OCI-LY7 (cell line): ENCODE measurements around the gene BFSP2. TPM values are rescaled to one million over a fixed set of nuclear protein-coding genes. Genes with fewer than 3 reads are reported as not detected.

Experiments
- BruUV-seq: library from RNA; stranded (reverse); fragments of 400-500 nt; replicated peaks from 2 replicates; lab custom pipeline; 2021; lab: Mats Ljungman, UMichigan
- CTCF ChIA-PET: fragments of 300-600 bp; sonication (Branson Sonifier 250); formaldehyde crosslinking; loops from one replicate; lab custom pipeline; 2022; ENCODE audit warnings: antibody characterized with exemption; ENCODE audit not compliant: unreplicated experiment; lab: Charles Lee
- POLR2A ChIA-PET: fragments of 300-600 bp; sonication (Branson Sonifier 250); formaldehyde crosslinking; loops from one replicate; lab custom pipeline; 2022; ENCODE audit warnings: antibody characterized with exemption; lab: Charles Lee
- DNase-seq: peaks from one replicate; pipeline ENCODE4 v3.0.0-alpha.2; 2015; ENCODE audit warnings: low spot score
- H2AFZ ChIP-seq: fragments of 200-600 bp; sonication (generic), shearing (Covaris generic); 2 replicates; pipeline ENCODE4 v1.6.1; 2014; ENCODE audit warnings: mild to moderate bottlenecking, antibody characterized with exemption, low read length, moderate library complexity
- H3K27ac ChIP-seq: fragments of 200-600 bp; sonication (generic); 2 replicates; pipeline ENCODE4 v1.5.1; 2014; ENCODE audit warnings: mixed run types, low read depth, mild to moderate bottlenecking, moderate library complexity, low read length, inconsistent platforms; ENCODE audit not compliant: poor library complexity, severe bottlenecking
- H3K36me3 ChIP-seq: fragments of 200-600 bp; sonication (generic); 2 replicates; pipeline ENCODE4 v1.6.1; 2014; ENCODE audit warnings: mild to moderate bottlenecking, antibody characterized with exemption, low read length, moderate library complexity, mixed read lengths; ENCODE audit not compliant: insufficient read depth
- H3K4me1 ChIP-seq: fragments of 200-600 bp; sonication (generic); 2 replicates; pipeline ENCODE4 v1.5.1; 2014; ENCODE audit warnings: mild to moderate bottlenecking, low read length; ENCODE audit not compliant: insufficient read depth, poor library complexity, severe bottlenecking
- H3K4me2 ChIP-seq: fragments of 200-600 bp; sonication (generic); 2 replicates; pipeline ENCODE4 v1.6.1; 2014; ENCODE audit warnings: mild to moderate bottlenecking, low read length
- H3K4me3 ChIP-seq: fragments of 200-600 bp; sonication (generic); 2 replicates; pipeline ENCODE4 v1.5.1; 2014; ENCODE audit warnings: mild to moderate bottlenecking, low read depth, low read length; ENCODE audit not compliant: poor library complexity, severe bottlenecking
- H3K79me2 ChIP-seq: fragments of 200-600 bp; sonication (generic); 2 replicates; pipeline ENCODE4 v1.6.1; 2016; ENCODE audit warnings: low read depth, mild to moderate bottlenecking, low read length, moderate library complexity, mixed read lengths; ENCODE audit not compliant: insufficient read depth
- H3K9me2 ChIP-seq: fragments of 200-600 bp; sonication (generic); 2 replicates; pipeline ENCODE4 v1.6.1; 2016; ENCODE audit warnings: mild to moderate bottlenecking, low read length, mixed read lengths; ENCODE audit not compliant: insufficient read depth
- H3K9me3 ChIP-seq: fragments of 200-600 bp; sonication (generic); 2 replicates; pipeline ENCODE4 v1.6.1; 2014; ENCODE audit warnings: mild to moderate bottlenecking, mixed run types, low read length, mixed read lengths
- H4K20me1 ChIP-seq: fragments of 200-600 bp; sonication (generic); 2 replicates; pipeline ENCODE4 v1.6.1; 2014; ENCODE audit warnings: mild to moderate bottlenecking, antibody characterized with exemption, low read length, moderate library complexity, mixed read lengths; ENCODE audit not compliant: insufficient read depth
- CTCF ChIP-seq: fragments of 200-600 bp; sonication (generic); conservative IDR thresholded peaks from 2 replicates; pipeline ENCODE4 v1.5.1; 2014; ENCODE audit warnings: mild to moderate bottlenecking, antibody characterized with exemption, low read length, moderate library complexity, mixed read lengths
- EZH2phosphoT487 ChIP-seq: fragments of 200-600 bp; sonication (generic); IDR thresholded peaks from 2 replicates; pipeline ENCODE4 v1.6.1; 2018; ENCODE audit warnings: low read depth, borderline replicate concordance, mild to moderate bottlenecking, mixed run types, antibody characterized with exemption, low read length, moderate library complexity, mixed read lengths
- intact Hi-C: fragments of 100-400 bp; cut with micrococcal nuclease; formaldehyde crosslinking; loops from one replicate; pipeline ENCODE4 v1.10.0; 2022; ENCODE audit not compliant: unreplicated experiment
- total RNA-seq, 2 experiments: library from RNA; depleted of rRNA in 1 of 2; stranded (reverse); fragments of >200 nt in 1 of 2; shearing (Covaris generic) in 1 of 2; gene quantifications; 2 replicates each; pipeline ENCODE4 v1.2.3, GENCODE V29; 2014 to 2022

BFSP2 gene
- total RNA-seq, 2 experiments from 2014 or later: 11.7 to 25.1 TPM

DNA sequence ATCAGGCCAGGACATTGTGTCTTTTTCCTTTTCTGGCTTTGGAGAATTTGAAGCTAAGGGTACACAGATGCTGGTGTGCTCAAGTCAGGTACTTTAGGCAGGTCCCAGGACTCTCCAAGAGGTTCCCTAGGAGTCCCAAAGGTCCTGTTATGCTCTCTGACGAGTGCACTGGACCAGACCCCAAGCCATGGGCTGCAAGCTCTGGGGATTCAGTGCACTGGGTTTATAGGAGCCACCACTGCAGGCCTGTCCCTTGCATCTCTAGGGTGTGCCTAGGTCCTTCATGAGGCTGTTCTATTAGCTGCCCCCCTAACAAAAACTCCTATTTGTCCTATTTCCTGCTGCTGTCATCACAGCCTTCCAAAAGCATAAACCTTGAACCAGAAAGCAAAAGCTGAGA is 31.9 kb upstream of the BFSP2 start:
- H3K79me2 ChIP-seq: no peaks in the 10 kb centered on the region
- no peaks in the 10 kb centered on the region for H3K4me1 ChIP-seq
- H3K36me3 ChIP-seq: no peaks in the 10 kb centered on the region
- H4K20me1 ChIP-seq: no peaks in the 10 kb centered on the region
- no peaks in the 10 kb centered on the region for H3K9me3 ChIP-seq
- H2AFZ ChIP-seq: no peak overlapping the region
- no peak overlapping the region for H3K27ac ChIP-seq
- no peak overlapping the region for H3K4me3 ChIP-seq
- DNase-seq: no peak
- TF ChIP-seq CTCF (no peak), EZH2phosphoT487 (no peak)
- ChIA-PET CTCF (no interaction called here), POLR2A (interaction anchor here (0.9 kb wide), 1 partner anchor 10 kb away, joined by 3 read pairs; no protein-coding TSS in a partner anchor)
- H3K4me2 ChIP-seq: no peak overlapping the region
- H3K9me2 ChIP-seq: no peaks in the 10 kb centered on the region
- intact Hi-C loops: no loop called here
- no TSS peak for BruUV-seq

GRCh38 chr3:133368371-133369067 is 31.3 kb upstream of the BFSP2 start:
- no peaks in the 10 kb centered on the region for H3K79me2 ChIP-seq
- H4K20me1 ChIP-seq: no peaks in the 10 kb centered on the region
- intact Hi-C loops: no loop called here
- BruUV-seq: no TSS peak
- H3K9me2 ChIP-seq: no peaks in the 10 kb centered on the region
- ChIA-PET CTCF (no interaction called here), POLR2A (no interaction called here)
- H3K27ac ChIP-seq: no peak overlapping the region
- no peak for DNase-seq
- no peak overlapping the region for H2AFZ ChIP-seq
- H3K4me3 ChIP-seq: no peak overlapping the region
- H3K4me2 ChIP-seq: no peak overlapping the region
- no peaks in the 10 kb centered on the region for H3K4me1 ChIP-seq
- no peaks in the 10 kb centered on the region for H3K36me3 ChIP-seq
- TF ChIP-seq CTCF (no peak), EZH2phosphoT487 (no peak)
- H3K9me3 ChIP-seq: no peaks in the 10 kb centered on the region

GRCh38 chr3:133369068-133369440 is 30.8 kb upstream of the BFSP2 start:
- intact Hi-C loops: no loop called here
- CTCF ChIA-PET: no interaction called here
- BruUV-seq: no TSS peak

More at GRCh38 chr3:133369068-133369440, 30.8 kb upstream of the BFSP2 start:
- H3K79me2 ChIP-seq: no peaks in the 10 kb centered on the region
- H3K27ac ChIP-seq: no peak overlapping the region
- H2AFZ ChIP-seq: no peak overlapping the region
- no peaks in the 10 kb centered on the region for H3K9me2 ChIP-seq
- TF ChIP-seq CTCF: no peak
- TF ChIP-seq EZH2phosphoT487: no peak
- no peaks in the 10 kb centered on the region for H3K4me1 ChIP-seq
- H4K20me1 ChIP-seq: no peaks in the 10 kb centered on the region
- no peak overlapping the region for H3K4me2 ChIP-seq
- no peak overlapping the region for H3K4me3 ChIP-seq
- no peaks in the 10 kb centered on the region for H3K36me3 ChIP-seq
- POLR2A ChIA-PET: interaction anchor here (1.1 kb wide), 1 partner anchor 221 kb away, joined by 3 read pairs; no protein-coding TSS in a partner anchor
- H3K9me3 ChIP-seq: no peaks in the 10 kb centered on the region
- DNase-seq: no peak
